ENCODE measurements around the gene AVPR1B. TPM values are rescaled to one million over a fixed set of nuclear protein-coding genes. Genes with fewer than 3 reads are reported as not detected.

AVPR1B gene
- total and polyA plus RNA-seq, 2 of the 13 experiments (the other 11 are each of a cell fraction or from before 2014, with no cell fraction given): 0.05 TPM; not detected in 1

- Histone ChIP-seq H3K36me3 (replicated peaks in 1 of 2; ENCODE audit: control insufficient read depth in 1 of 2, insufficient read depth in 2 of 2, low read length in 2 of 2) (no peaks in the 10 kb centered on the region), H3K4me2 (ENCODE audit: low read depth, low read length) (no peak overlapping the region), H2AFZ (ENCODE audit: low read length) (no peak overlapping the region), H3K9ac (ENCODE audit: insufficient read depth, low read depth, low read length) (no peak overlapping the region), H3K79me2 (ENCODE audit: insufficient read depth, low read length) (no peaks in the 10 kb centered on the region), H3K4me1 (ENCODE audit: insufficient read depth, low read length) (peaks cover 45% of the 10 kb centered on the region), H3K27me3 (ENCODE audit: control insufficient read depth in 1 of 2, insufficient read depth in 2 of 2, low read length in 2 of 2) (no peaks in the 10 kb centered on the region; a peak in 1 of 5 replicates), H3K9me3 (ENCODE audit: low read length) (no peaks in the 10 kb centered on the region), H3K27ac (ENCODE audit: extremely low read length, insufficient read depth, low read length) (no peak overlapping the region), H4K20me1 (ENCODE audit: insufficient read depth, low read length) (no peaks in the 10 kb centered on the region), H3K4me3 (replicated peaks in 1 of 3; ENCODE audit: insufficient read depth in 1 of 3, low read depth in 2 of 3, low read length in 3 of 3) (no peak overlapping the region)
- ChIA-PET CTCF (ENCODE audit: low intra/inter-chr PET ratio, low total read pairs) (no interaction called here), POLR2A (no interaction called here)
- FAIRE-seq (no peak), ATAC-seq (no peak), DNase-seq (ENCODE audit: low spot score) (no peak)
- no peak for TF ChIP-seq ZNF564 (CRISPR knock-in tag; IDR thresholded peaks at IDR 0.05)
- 27% methylated on average over 3 of the region's 4 CpGs for WGBS (ENCODE audit: low lambda C conversion rate)
- intact Hi-C loops (cut with micrococcal nuclease; ENCODE audit: unreplicated experiment) (no loop called here), in situ Hi-C loops (cut with HindIII; ENCODE audit: extremely low pct_ligation_motif_present, low pct_unique_long_range_greater_than_20kb) (loop anchor here (5.0 to 10.0 kb wide), 4 partner anchors 82 to 315 kb away; no protein-coding TSS in a partner anchor)
- no TSS peak for BruUV-seq (replicated peaks)
These were observed 7.5 kb downstream of the AVPR1B start for GRCh38 chr1:206109718-206110117.

GRCh38 chr1:206108635-206109034 is 8.6 kb downstream of the AVPR1B start:
- ChIA-PET CTCF (ENCODE audit: low intra/inter-chr PET ratio, low total read pairs) (interaction anchor here (5.0 kb wide), 1 partner anchor 78 kb away, joined by 105 read pairs; no protein-coding TSS in a partner anchor), POLR2A (no interaction called here)
- Histone ChIP-seq H2AFZ (ENCODE audit: low read length) (no peak overlapping the region), H3K36me3 (replicated peaks in 1 of 2; ENCODE audit: control insufficient read depth in 1 of 2, insufficient read depth in 2 of 2, low read length in 2 of 2) (no peaks in the 10 kb centered on the region), H3K79me2 (ENCODE audit: insufficient read depth, low read length) (no peaks in the 10 kb centered on the region), H3K4me2 (ENCODE audit: low read depth, low read length) (no peak overlapping the region), H3K27ac (ENCODE audit: extremely low read length, insufficient read depth, low read length) (no peak overlapping the region), H4K20me1 (ENCODE audit: insufficient read depth, low read length) (no peaks in the 10 kb centered on the region), H3K27me3 (ENCODE audit: control insufficient read depth in 1 of 2, insufficient read depth in 2 of 2, low read length in 2 of 2) (no peaks in the 10 kb centered on the region; a peak in 1 of 5 replicates), H3K9ac (ENCODE audit: insufficient read depth, low read depth, low read length) (no peak overlapping the region), H3K4me3 (replicated peaks in 1 of 3; ENCODE audit: insufficient read depth in 1 of 3, low read depth in 2 of 3, low read length in 3 of 3) (no peak overlapping the region), H3K4me1 (ENCODE audit: insufficient read depth, low read length) (peaks cover 34% of the 10 kb centered on the region), H3K9me3 (ENCODE audit: low read length) (no peaks in the 10 kb centered on the region)
- BruUV-seq (replicated peaks): no TSS peak
- DNase-seq (ENCODE audit: low spot score) (no peak), ATAC-seq (no peak), FAIRE-seq (no peak)
- in situ Hi-C loops (cut with HindIII; ENCODE audit: extremely low pct_ligation_motif_present, low pct_unique_long_range_greater_than_20kb) (loop anchor here (5.0 to 10.0 kb wide), 4 partner anchors 81 to 314 kb away; no protein-coding TSS in a partner anchor), intact Hi-C loops (cut with micrococcal nuclease; ENCODE audit: unreplicated experiment) (no loop called here)
- 29% methylated on average over 2 of the region's 2 CpGs for WGBS (ENCODE audit: low lambda C conversion rate)
- TF ChIP-seq, protein P1, sequence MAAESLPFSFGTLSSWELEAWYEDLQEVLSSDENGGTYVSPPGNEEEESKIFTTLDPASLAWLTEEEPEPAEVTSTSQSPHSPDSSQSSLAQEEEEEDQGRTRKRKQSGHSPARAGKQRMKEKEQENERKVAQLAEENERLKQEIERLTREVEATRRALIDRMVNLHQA (CRISPR knock-in tag; IDR thresholded peaks at IDR 0.05): no peak
- TF ChIP-seq, protein P2, sequence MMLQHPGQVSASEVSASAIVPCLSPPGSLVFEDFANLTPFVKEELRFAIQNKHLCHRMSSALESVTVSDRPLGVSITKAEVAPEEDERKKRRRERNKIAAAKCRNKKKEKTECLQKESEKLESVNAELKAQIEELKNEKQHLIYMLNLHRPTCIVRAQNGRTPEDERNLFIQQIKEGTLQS (CRISPR knock-in tag; IDR thresholded peaks at IDR 0.05): no peak
- TF ChIP-seq TIGD3 (CRISPR knock-in tag; IDR thresholded peaks at IDR 0.05; ENCODE audit: borderline replicate concordance): no peak
- TF ChIP-seq ZNF614 (CRISPR knock-in tag; IDR thresholded peaks at IDR 0.05; ENCODE audit: borderline replicate concordance): no peak
- TF ChIP-seq KDM3A (CRISPR knock-in tag; IDR thresholded peaks at IDR 0.05; ENCODE audit: low read depth): no peak
- TF ChIP-seq ZNF256 (CRISPR knock-in tag; conservative IDR thresholded peaks at IDR 0.05): no peak
- TF ChIP-seq, protein P3, sequence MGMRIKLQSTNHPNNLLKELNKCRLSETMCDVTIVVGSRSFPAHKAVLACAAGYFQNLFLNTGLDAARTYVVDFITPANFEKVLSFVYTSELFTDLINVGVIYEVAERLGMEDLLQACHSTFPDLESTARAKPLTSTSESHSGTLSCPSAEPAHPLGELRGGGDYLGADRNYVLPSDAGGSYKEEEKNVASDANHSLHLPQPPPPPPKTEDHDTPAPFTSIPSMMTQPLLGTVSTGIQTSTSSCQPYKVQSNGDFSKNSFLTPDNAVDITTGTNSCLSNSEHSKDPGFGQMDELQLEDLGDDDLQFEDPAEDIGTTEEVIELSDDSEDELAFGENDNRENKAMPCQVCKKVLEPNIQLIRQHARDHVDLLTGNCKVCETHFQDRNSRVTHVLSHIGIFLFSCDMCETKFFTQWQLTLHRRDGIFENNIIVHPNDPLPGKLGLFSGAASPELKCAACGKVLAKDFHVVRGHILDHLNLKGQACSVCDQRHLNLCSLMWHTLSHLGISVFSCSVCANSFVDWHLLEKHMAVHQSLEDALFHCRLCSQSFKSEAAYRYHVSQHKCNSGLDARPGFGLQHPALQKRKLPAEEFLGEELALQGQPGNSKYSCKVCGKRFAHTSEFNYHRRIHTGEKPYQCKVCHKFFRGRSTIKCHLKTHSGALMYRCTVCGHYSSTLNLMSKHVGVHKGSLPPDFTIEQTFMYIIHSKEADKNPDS (CRISPR knock-in tag; IDR thresholded peaks at IDR 0.05): no peak
- TF ChIP-seq ZNF737 (CRISPR knock-in tag; IDR thresholded peaks at IDR 0.05; ENCODE audit: borderline replicate concordance): no peak
- TF ChIP-seq ZNF382 (CRISPR knock-in tag; IDR thresholded peaks at IDR 0.05; ENCODE audit: borderline replicate concordance): no peak
